Measurements from ENCODE around the gene UMPS.

- TF ChIP-seq, protein P1, sequence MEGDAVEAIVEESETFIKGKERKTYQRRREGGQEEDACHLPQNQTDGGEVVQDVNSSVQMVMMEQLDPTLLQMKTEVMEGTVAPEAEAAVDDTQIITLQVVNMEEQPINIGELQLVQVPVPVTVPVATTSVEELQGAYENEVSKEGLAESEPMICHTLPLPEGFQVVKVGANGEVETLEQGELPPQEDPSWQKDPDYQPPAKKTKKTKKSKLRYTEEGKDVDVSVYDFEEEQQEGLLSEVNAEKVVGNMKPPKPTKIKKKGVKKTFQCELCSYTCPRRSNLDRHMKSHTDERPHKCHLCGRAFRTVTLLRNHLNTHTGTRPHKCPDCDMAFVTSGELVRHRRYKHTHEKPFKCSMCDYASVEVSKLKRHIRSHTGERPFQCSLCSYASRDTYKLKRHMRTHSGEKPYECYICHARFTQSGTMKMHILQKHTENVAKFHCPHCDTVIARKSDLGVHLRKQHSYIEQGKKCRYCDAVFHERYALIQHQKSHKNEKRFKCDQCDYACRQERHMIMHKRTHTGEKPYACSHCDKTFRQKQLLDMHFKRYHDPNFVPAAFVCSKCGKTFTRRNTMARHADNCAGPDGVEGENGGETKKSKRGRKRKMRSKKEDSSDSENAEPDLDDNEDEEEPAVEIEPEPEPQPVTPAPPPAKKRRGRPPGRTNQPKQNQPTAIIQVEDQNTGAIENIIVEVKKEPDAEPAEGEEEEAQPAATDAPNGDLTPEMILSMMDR (IDR thresholded peaks at IDR 0.05; ENCODE audit: low read length) = no peak
- TF ChIP-seq EZH2 (optimal IDR thresholded peaks at IDR 0.05; ENCODE audit: low read depth, low read length) = no peak
Measured at GRCh38 chr3:124752051-124752450, 21.8 kb downstream of the UMPS start.

All from MM.1S (cell line).